Neural cell (in vitro differentiated cells): Measurements from ENCODE around the gene ERCC4. TPM values are rescaled to one million over a fixed set of nuclear protein-coding genes. Genes with fewer than 3 reads are reported as not detected.

Experiments
- H2AFZ ChIP-seq: fragments of 200-600, 300-800 bp; sonication (generic), shearing (Covaris generic); 2 replicates; pipeline ENCODE4 v1.6.0; 2014; ENCODE audit warnings: low read depth, mild to moderate bottlenecking, antibody characterized with exemption, low read length, moderate library complexity
- H3F3A ChIP-seq: fragments of 200-600 bp; shearing (Covaris generic); 2 replicates; pipeline ENCODE4 v1.6.1; 2016; ENCODE audit warnings: mild to moderate bottlenecking, moderate library complexity, mixed read lengths, antibody characterized with exemption, low read length; ENCODE audit not compliant: insufficient read depth, poor library complexity, severe bottlenecking
- H3K27ac ChIP-seq: fragments of 200-600, 300-800 bp; sonication (generic), shearing (Covaris generic); 2 replicates; pipeline ENCODE4 v1.5.1; 2014; ENCODE audit warnings: mild to moderate bottlenecking, low read length, moderate library complexity
- H3K27me3 ChIP-seq: fragments of 300-800, 200-600 bp; sonication (generic), shearing (Covaris generic); 2 replicates; pipeline ENCODE4 v1.6.0; 2014; ENCODE audit warnings: mild to moderate bottlenecking, low read depth, low read length, moderate library complexity; ENCODE audit not compliant: insufficient read depth
- H3K36me3 ChIP-seq: fragments of 300-800, 200-600 bp; sonication (generic), shearing (Covaris generic); 2 replicates; pipeline ENCODE4 v1.5.1; 2014; ENCODE audit warnings: mild to moderate bottlenecking, antibody characterized with exemption, low read length, moderate library complexity; ENCODE audit not compliant: insufficient read depth
- H3K4me2 ChIP-seq: fragments of 300-800, 200-600 bp; sonication (generic), shearing (Covaris generic); 2 replicates; pipeline ENCODE4 v1.6.0; 2014; ENCODE audit warnings: mild to moderate bottlenecking, low read length
- H3K4me3 ChIP-seq: fragments of 300-800, 200-600 bp; sonication (generic), shearing (Covaris generic); 2 replicates; pipeline ENCODE4 v1.5.1; 2014; ENCODE audit warnings: mild to moderate bottlenecking, low read length, moderate library complexity
- H3K79me2 ChIP-seq: fragments of 200-600 bp; shearing (Covaris generic); replicated peaks from 2 replicates; pipeline ENCODE4 v1.6.0; 2014; ENCODE audit warnings: mild to moderate bottlenecking, low read length, moderate library complexity; ENCODE audit not compliant: insufficient read depth
- H3K9ac ChIP-seq: fragments of 300-800, 200-600 bp; sonication (generic), shearing (Covaris generic); 2 replicates; pipeline ENCODE4 v1.6.1; 2016; ENCODE audit warnings: mild to moderate bottlenecking, low read length, mixed read lengths
- H3K9me2 ChIP-seq: fragments of 200-600 bp; shearing (Covaris generic); 2 replicates; pipeline ENCODE4 v1.6.1; 2016; ENCODE audit warnings: mild to moderate bottlenecking, low read length, mixed read lengths; ENCODE audit not compliant: insufficient read depth
- H3K9me3 ChIP-seq: fragments of 200-600, 300-800 bp; sonication (generic), shearing (Covaris generic); 2 replicates; pipeline ENCODE4 v1.6.1; 2016; ENCODE audit warnings: mild to moderate bottlenecking, mixed run types, low read length, moderate library complexity, mixed read lengths
- H4K20me1 ChIP-seq: fragments of 200-600 bp; shearing (Covaris generic); 2 replicates; pipeline ENCODE4 v1.6.1; 2016; ENCODE audit warnings: mild to moderate bottlenecking, mixed run types; ENCODE audit not compliant: insufficient read depth
- CTCF ChIP-seq: fragments of 450-650 bp; IDR thresholded peaks from 2 replicates; pipeline ENCODE4 v1.5.1; 2014; ENCODE audit warnings: antibody characterized with exemption, mild to moderate bottlenecking, moderate library complexity; ENCODE audit not compliant: poor library complexity, severe bottlenecking
- EP300 ChIP-seq: fragments of 450-650 bp; conservative IDR thresholded peaks from 2 replicates; pipeline ENCODE4 v1.6.1; 2014; ENCODE audit warnings: antibody characterized with exemption, mild to moderate bottlenecking, moderate library complexity; ENCODE audit not compliant: poor library complexity, severe bottlenecking
- EZH2 ChIP-seq: fragments of 200-600, 300-800 bp; shearing (Covaris generic), sonication (generic); IDR thresholded peaks from 2 replicates; pipeline ENCODE4 v1.6.1; 2014; ENCODE audit warnings: antibody characterized with exemption, low read length, borderline replicate concordance, mild to moderate bottlenecking; ENCODE audit not compliant: insufficient read depth, poor library complexity, severe bottlenecking
- MXI1 ChIP-seq: fragments of 450-650 bp; conservative IDR thresholded peaks from 2 replicates; pipeline ENCODE4 v1.6.1; 2014; ENCODE audit warnings: antibody characterized with exemption, mild to moderate bottlenecking; ENCODE audit not compliant: poor library complexity, severe bottlenecking
- POLR2AphosphoS5 ChIP-seq: IDR thresholded peaks from 2 replicates; pipeline ENCODE4 v1.6.1; 2012
- RAD21 ChIP-seq: fragments of 450-650 bp; conservative IDR thresholded peaks from 2 replicates; pipeline ENCODE4 v1.6.1; 2014; ENCODE audit warnings: antibody characterized with exemption, mild to moderate bottlenecking, moderate library complexity
- REST ChIP-seq: IDR thresholded peaks from 2 replicates; pipeline ENCODE4 v1.6.1; 2012; ENCODE audit warnings: borderline replicate concordance
- SMC3 ChIP-seq: fragments of 450-650 bp; conservative IDR thresholded peaks from 2 replicates; pipeline ENCODE4 v1.6.1; 2014; ENCODE audit warnings: antibody characterized with exemption, mild to moderate bottlenecking, moderate library complexity; ENCODE audit not compliant: poor library complexity
- TAF1 ChIP-seq: IDR thresholded peaks from 2 replicates; pipeline ENCODE4 v1.6.1; 2012; ENCODE audit warnings: low read depth
- polyA plus RNA-seq: library from polyadenylated mRNA; depleted of rRNA; stranded (reverse); fragments of >200 nt; gene quantifications from 2 replicates; pipeline ENCODE4 v1.2.3, GENCODE V29; 2014

Gene ERCC4
- polyA plus RNA-seq, 1 donor from 2014 or later = 5.8 TPM

- no peak overlapping the region for H3K4me2 ChIP-seq
- no peak for TF ChIP-seq EZH2
- no peak for TF ChIP-seq TAF1
- no peak for TF ChIP-seq SMC3
- no peak for TF ChIP-seq POLR2AphosphoS5
- no peak for TF ChIP-seq EP300
- TF ChIP-seq RAD21 = no peak
- no peak for TF ChIP-seq MXI1
- TF ChIP-seq REST = no peak
- no peak for TF ChIP-seq CTCF
- H4K20me1 ChIP-seq = no peaks in the 10 kb centered on the region
- no peak overlapping the region for H3K27ac ChIP-seq
- no peaks in the 10 kb centered on the region for H3K79me2 ChIP-seq
- no peaks in the 10 kb centered on the region for H3K9me3 ChIP-seq
- H3K27me3 ChIP-seq = no peaks in the 10 kb centered on the region
- no peaks in the 10 kb centered on the region for H3K36me3 ChIP-seq
- H2AFZ ChIP-seq = no peak overlapping the region
- no peaks in the 10 kb centered on the region for H3F3A ChIP-seq
- H3K9ac ChIP-seq = no peak overlapping the region
- H3K4me3 ChIP-seq = no peak overlapping the region
- no peaks in the 10 kb centered on the region for H3K9me2 ChIP-seq
Observed at GRCh38 chr16:13962232-13962631, 42.3 kb downstream of the ERCC4 start.

GRCh38 chr16:13968835-13969234 is 48.9 kb downstream of the ERCC4 start:
- no peaks in the 10 kb centered on the region for H3K9me2 ChIP-seq
- no peak overlapping the region for H2AFZ ChIP-seq
- TF ChIP-seq EZH2 = no peak
- no peak for TF ChIP-seq TAF1
- no peak for TF ChIP-seq POLR2AphosphoS5
- TF ChIP-seq EP300 = no peak
- no peak overlapping the region for H3K4me2 ChIP-seq
- H3K79me2 ChIP-seq = no peaks in the 10 kb centered on the region
- no peaks in the 10 kb centered on the region for H3F3A ChIP-seq
- no peak overlapping the region for H3K9ac ChIP-seq
- no peaks in the 10 kb centered on the region for H4K20me1 ChIP-seq
- no peak overlapping the region for H3K4me3 ChIP-seq
- no peaks in the 10 kb centered on the region for H3K27me3 ChIP-seq
- no peaks in the 10 kb centered on the region for H3K9me3 ChIP-seq
- H3K36me3 ChIP-seq = no peaks in the 10 kb centered on the region
- no peak overlapping the region for H3K27ac ChIP-seq

GRCh38 chr16:13969711-13970110 is 49.8 kb downstream of the ERCC4 start:
- Histone ChIP-seq H3K27me3 (no peaks in the 10 kb centered on the region), H3K4me3 (no peak overlapping the region), H3F3A (no peaks in the 10 kb centered on the region), H3K9me2 (no peaks in the 10 kb centered on the region), H3K36me3 (no peaks in the 10 kb centered on the region), H3K27ac (no peak overlapping the region), H3K9ac (no peak overlapping the region), H2AFZ (no peak overlapping the region), H3K4me2 (no peak overlapping the region), H3K79me2 (no peaks in the 10 kb centered on the region), H4K20me1 (no peaks in the 10 kb centered on the region), H3K9me3 (no peaks in the 10 kb centered on the region)
- TF ChIP-seq POLR2AphosphoS5 (no peak), SMC3 (no peak), REST (no peak), RAD21 (no peak), CTCF (no peak), EP300 (no peak), EZH2 (no peak)
